GM21786 (cell line): ENCODE data around the gene CYP4F22.
A peak's percentile ranks its signal among the peaks of the same experiment; 100 is the strongest.
"Not testable (repeated sequence)": the region's sequence is repeated elsewhere in the genome, so short reads cannot be mapped to it uniquely, and the experiment has no call there.

ENCODE experiments used
- ATAC-seq: cut with Tn5 transposase; IDR thresholded peaks from one replicate; pipeline ENCODE4 v1.9.1; 2021; ENCODE audit not compliant: unreplicated experiment

The CYP4F22 gene

GRCh38 chr19:15533522-15533830, 25.2 kb downstream of the CYP4F22 start:
- not testable (repeated sequence) for ATAC-seq

DNA sequence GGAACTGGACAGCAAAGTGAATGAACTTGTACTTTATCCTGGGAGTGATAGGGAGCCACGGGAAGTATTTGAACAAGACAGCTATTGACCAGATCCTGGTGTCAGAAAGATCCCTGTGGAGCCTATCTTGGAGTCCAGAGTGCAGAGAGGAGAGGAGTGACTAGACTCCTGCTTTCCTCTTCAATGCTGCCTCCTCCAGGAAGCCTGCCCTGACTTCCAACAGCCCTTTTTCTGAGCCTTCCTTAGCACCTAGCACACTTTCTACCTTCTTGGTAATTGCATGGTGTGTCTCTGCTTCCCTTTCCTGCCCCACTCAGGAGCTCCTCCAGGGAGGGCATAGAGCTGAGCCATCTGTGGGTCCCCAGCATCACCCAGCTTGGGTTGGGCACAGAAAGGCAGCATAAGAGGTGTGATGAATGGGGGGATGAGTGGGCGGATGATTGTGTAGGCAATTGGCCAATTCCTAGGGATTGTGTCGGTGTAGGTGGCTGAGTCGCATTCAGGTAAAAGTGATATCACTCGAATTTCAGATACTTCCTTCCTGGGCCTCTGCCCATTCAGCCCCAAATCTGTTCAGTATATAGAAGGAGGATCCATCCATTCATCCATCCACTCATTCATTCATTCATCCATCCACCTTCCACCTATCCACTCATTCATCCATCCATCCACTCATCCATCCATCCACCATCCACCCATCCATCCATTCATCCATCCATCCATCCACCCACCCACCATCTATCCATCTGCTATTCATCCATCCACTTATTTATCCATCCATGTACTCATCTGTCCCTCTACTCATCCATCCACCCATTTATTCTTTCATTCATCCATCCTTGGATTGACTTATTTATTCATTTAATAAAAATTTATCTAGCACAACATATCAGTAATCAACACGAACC, 26.9 kb downstream of the CYP4F22 start:
- ATAC-seq = no peak

GRCh38 chr19:15536350-15536749, 28.0 kb downstream of the CYP4F22 start:
- no peak for ATAC-seq

GRCh38 chr19:15538774-15539173, 30.4 kb downstream of the CYP4F22 start:
- no peak for ATAC-seq

- no peak for ATAC-seq
These were observed 31.3 kb downstream of the CYP4F22 start for GRCh38 chr19:15539638-15540037.

DNA sequence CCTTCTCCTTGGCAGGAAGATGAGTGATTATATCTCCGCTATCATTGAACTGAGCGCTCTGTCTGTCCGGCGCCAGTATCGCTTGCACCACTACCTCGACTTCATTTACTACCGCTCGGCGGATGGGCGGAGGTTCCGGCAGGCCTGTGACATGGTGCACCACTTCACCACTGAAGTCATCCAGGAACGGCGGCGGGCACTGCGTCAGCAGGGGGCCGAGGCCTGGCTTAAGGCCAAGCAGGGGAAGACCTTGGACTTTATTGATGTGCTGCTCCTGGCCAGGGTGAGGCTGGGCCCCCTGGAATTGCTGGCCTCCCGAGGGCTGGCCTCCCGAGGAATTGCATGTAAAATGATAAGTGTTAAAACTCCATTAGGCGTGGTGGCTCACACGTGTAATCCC, 32.1 kb downstream of the CYP4F22 start:
- no peak for ATAC-seq

DNA sequence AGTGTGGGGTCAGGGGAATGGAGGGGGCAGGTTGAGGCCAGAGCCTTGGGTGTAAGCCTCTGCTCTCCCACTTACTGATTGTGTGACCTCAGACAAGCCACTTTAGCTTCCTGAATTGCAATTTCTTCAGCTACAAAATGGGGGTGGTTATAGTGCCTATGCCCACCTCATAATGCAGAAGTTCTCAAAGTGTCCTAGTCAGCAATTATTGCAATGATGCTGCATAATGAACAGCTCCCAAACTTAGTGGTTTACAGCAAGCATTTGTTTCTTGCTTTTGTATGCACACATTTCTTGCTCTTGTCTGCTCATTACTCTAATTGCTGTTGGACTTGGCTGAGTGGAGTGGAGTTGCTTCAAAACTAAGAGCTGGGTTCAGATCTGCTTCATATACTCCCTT, 36.0 kb downstream of the CYP4F22 start:
- ATAC-seq = no peak

DNA sequence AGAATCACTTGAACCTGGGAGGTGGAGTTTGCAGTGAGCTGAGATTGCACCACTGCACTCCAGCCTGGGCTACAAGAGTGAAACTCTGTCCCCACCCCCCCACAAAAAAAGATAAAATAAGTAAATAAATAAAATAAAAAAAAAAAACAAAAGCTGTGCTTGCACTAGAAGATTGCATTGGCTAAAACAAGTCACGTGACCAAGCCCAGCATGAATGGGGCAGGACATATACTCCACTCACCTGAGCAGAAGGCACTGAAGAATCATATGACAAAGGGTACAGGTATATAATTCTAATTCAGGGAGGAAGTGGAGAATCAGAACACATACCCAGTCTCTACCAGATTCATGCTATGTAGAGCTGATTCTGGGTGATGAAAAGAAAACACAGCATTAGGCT, 36.6 kb downstream of the CYP4F22 start:
- no peak for ATAC-seq

- no peak for ATAC-seq
These were observed 40.3 kb downstream of the CYP4F22 start for GRCh38 chr19:15548648-15549047.

DNA sequence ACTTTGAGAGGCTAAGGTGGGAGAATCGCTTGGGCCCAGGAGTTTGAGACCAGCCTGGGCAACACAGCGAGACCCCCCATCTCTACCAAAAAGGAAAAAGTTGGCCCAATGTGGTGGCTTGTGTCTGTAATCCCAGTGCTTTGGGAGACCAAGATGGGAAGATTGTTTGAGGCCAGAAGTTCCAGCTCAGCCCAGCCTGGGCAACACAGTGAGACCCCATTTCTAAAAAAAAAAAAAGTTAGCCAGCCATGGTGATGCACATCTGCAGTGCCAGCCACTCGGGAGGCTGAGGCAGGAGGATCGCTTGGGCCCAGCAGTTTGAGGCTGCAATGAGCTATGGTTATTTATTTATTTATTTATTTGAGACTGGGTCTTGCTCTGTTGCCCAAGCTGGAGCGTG, 41.3 kb downstream of the CYP4F22 start:
- no peak for ATAC-seq

GRCh38 chr19:15550273-15550672, 41.9 kb downstream of the CYP4F22 start:
- ATAC-seq = no peak

DNA sequence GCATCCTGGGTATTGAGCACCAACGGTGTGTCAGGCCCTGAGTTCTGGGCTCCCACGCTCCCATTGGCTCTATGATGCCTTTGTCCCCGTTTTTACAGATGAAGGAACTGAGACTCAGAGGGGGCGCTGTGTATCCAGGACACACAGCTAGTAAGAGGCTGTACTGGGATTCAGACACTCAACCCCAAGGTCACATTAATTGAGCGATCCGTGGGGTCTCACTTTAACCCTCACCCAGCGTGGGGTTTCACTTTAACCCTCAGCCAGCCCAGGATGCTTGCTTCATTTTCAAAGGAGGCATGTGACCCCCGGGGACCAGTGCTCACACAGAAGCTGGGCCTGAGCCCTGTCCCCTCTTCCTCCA, 42.6 kb downstream of the CYP4F22 start:
- ATAC-seq = no peak

- no peak for ATAC-seq
These were observed 43.1 kb downstream of the CYP4F22 start for GRCh38 chr19:15551293-15552004.

DNA sequence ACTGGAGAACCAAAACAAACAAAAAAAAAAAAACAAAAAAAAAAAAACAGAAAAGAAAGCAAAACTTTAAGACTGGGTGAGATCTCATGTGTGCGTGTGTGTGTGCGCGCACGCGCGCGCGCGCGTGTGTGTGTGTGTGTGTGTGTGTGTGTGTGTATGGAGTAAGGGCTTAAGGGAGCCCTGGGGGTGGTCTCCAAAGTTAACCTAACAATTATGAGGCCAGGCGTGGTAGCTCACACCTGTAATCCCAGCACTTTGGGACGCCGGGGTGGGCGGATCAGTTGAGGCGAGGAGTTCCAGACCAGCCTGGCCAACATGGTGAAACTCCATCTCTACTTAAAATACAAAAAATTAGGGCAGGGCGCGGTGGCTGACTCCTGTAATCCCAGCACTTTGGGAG, 46.7 kb downstream of the CYP4F22 start:
- ATAC-seq = no peak

DNA sequence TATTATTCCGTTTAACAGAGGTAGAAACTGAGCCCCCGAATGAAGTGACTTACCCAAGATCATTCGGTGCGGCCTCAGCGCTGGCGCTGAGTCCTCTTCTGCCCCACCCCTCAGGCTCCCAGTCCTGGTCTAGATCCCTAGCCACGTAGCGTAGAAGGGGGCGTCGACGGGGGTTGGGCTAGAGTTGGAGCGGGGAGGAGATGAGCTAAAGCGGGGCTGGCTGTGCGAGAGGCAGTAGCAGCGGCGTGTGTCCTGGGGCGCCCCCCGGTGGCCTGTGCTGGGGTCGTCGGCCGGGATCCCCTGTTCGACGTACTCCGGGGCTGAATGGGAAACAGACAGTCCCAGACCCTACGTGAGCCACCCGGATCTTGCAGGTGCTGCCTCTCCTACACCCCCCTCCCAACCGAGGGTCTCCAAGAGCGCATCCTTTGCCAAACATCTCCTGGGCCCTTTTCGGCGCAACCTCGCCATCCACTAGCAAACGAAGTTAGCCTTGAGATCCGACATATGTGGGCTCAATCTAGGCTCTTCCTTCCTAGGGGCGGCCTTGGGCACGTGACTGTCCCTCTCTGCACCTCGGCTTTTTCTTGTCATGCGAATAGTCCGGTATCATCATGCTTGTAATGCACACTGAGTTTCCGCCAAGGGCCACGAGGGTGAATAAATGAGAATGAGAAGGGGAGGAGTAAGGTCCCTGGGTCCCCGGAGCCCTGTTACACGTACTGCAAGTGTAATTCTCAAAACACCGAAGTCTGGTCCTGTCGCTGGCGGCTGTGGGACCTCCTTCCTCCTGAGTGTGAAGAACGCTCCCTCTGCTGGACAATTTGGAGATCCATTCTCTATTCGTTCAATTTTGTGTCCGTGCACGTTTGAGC, 47.7 kb downstream of the CYP4F22 start:
- ATAC-seq = peak; percentile 62

- no peak for ATAC-seq
These were observed 48.4 kb downstream of the CYP4F22 start for GRCh38 chr19:15556634-15557181.

DNA sequence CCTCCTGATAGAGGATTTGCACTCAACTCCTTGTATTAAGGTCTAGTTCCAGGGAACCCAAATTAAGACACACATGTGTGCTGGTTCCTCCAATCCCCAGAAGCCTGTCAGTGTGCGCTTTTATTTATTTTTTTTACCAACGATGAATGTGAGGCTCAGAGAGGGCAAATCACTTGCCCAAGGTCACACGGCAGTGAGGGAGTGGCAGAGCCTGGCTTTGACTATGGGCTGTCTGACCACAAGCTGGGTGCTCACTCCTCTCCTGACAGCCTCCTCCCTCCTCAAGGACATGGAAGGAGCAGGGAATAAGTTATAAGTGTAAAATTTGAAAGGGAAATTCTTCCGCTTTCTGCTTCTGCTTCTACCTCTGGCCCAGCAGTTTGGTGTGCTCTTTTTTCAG, 48.9 kb downstream of the CYP4F22 start:
- no peak for ATAC-seq

- no peak for ATAC-seq
These were observed 53.8 kb downstream of the CYP4F22 start for GRCh38 chr19:15562145-15562544.

DNA sequence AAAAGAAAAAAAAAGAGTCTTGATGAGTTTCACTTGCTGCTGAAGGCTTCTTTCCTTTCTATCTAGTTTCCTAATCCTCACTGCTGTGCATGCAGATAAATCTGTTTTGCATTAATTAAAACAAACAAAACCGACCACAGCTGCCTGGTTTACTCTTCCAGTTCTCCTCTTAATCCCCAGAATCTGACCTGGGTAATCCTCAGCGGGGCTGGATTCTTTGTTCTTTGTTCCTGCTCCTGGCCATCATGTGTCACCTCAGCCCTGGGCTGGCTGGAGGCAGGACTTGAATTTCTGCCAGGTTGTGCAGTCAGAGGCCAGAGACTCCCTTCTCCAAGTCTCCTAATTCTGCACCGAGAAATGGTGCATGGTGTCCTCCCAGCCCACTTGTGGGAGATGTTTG, 54.5 kb downstream of the CYP4F22 start:
- ATAC-seq = no peak

DNA sequence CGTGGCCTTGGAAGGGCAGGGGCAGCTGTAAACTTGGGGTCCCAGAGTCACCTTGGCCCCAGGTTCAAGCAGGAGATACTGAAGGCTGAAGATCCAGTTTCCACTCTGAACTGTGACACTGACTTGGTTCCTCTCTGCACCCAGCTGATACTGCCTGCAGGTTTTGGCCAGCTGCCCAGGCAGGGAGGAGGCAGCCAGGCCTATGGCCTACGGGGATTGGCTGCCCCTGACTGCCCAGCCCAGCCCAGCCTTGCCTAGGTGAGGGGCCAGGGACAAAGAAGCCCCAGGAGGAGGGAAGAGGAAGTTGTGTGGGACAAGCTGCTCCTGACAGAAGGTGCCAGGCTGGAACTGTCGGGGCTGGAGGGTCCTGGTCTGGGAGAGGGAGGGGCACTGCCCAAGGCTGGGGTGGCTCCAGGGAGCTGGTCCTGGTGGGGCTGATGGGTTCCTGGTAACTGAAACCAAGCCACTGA, 55.0 kb downstream of the CYP4F22 start:
- no peak for ATAC-seq

- no peak for ATAC-seq
These were observed 55.6 kb downstream of the CYP4F22 start for GRCh38 chr19:15563931-15564330.
